K562 (cell line): ENCODE results near the gene BAHD1. TPM values are rescaled to one million over a fixed set of nuclear protein-coding genes. Genes with fewer than 3 reads are reported as not detected.

Experiments used
- BCOR ChIP-seq: fragments of 450-650 bp; IDR thresholded peaks from 2 replicates; pipeline ENCODE4 v1.6.1; 2016
- BRD9 ChIP-seq: fragments of 450-650 bp; IDR thresholded peaks from 2 replicates; pipeline ENCODE4 v1.6.1; 2018; ENCODE audit warnings: low read depth; ENCODE audit not compliant: partially characterized antibody
- CREB3L1 ChIP-seq: fragments of 450-650 bp; IDR thresholded peaks from 2 replicates; pipeline ENCODE4 v1.6.1; 2014; ENCODE audit warnings: low read depth, mild to moderate bottlenecking, moderate library complexity, borderline replicate concordance
- DDX20 ChIP-seq: fragments of 450-650 bp; IDR thresholded peaks from 2 replicates; pipeline ENCODE4 v1.6.1; 2016; ENCODE audit warnings: missing genetic modification characterization, low read depth, mild to moderate bottlenecking, missing compliant biosample characterization, moderate library complexity
- FOXK1 ChIP-seq: sonication (generic); formaldehyde crosslinking; IDR thresholded peaks from 2 replicates; pipeline ENCODE4 v1.8.0; 2022; ENCODE audit warnings: missing genetic modification reagents, mild to moderate bottlenecking, borderline replicate concordance
- HMG20B ChIP-seq: fragments of 250-450 bp; sonication (Bioruptor Pico); IDR thresholded peaks from 2 replicates; pipeline ENCODE4 v1.5.0; 2021; ENCODE audit warnings: mild to moderate bottlenecking
- ID3 ChIP-seq, 2 experiments: fragments of 250-450 bp in 1 of 2; fragments of 450-650 bp in 1 of 2; sonication (Bioruptor Pico) in 1 of 2; IDR thresholded peaks; 2 replicates each; pipeline versions ENCODE4 v1.6.1 to v1.8.0; 2016 to 2021; ENCODE audit warnings: mild to moderate bottlenecking in 2 of 2, moderate library complexity in 2 of 2, missing compliant biosample characterization in 1 of 2, missing genetic modification characterization in 1 of 2
- IFI16 ChIP-seq: fragments of 250-450 bp; sonication (Bioruptor Pico); IDR thresholded peaks from 2 replicates; pipeline ENCODE4 v2.1.2; 2022; ENCODE audit warnings: mild to moderate bottlenecking, inconsistent platforms
- KAT2B ChIP-seq: IDR thresholded peaks from one replicate; pipeline ENCODE4 v1.6.1; 2012; ENCODE audit warnings: low read depth, mild to moderate bottlenecking, control low read depth, inconsistent platforms, low read length, moderate library complexity
- KLF10 ChIP-seq: fragments of 250-450 bp; sonication (Bioruptor Pico); IDR thresholded peaks from 2 replicates; pipeline ENCODE4 v1.6.1; 2021; ENCODE audit warnings: matching md5 sums
- LARP7 ChIP-seq: fragments of 450-650 bp; IDR thresholded peaks from 2 replicates; pipeline ENCODE4 v1.6.1; 2016
- MTA1 ChIP-seq: fragments of 450-650 bp; IDR thresholded peaks from 2 replicates; pipeline ENCODE4 v1.6.1; 2017; ENCODE audit warnings: borderline replicate concordance
- NBN ChIP-seq: fragments of 450-650 bp; IDR thresholded peaks from 2 replicates; pipeline ENCODE4 v1.6.1; 2016; ENCODE audit warnings: low read depth, mild to moderate bottlenecking
- RBBP5 ChIP-seq: fragments of 200-600 bp; sonication (generic); IDR thresholded peaks from 2 replicates; pipeline ENCODE4 v1.6.1; 2012; ENCODE audit warnings: borderline replicate concordance, mild to moderate bottlenecking, low read length, control low read depth, inconsistent platforms; ENCODE audit not compliant: insufficient read depth, poor library complexity, severe bottlenecking
- STAG1 ChIP-seq: sonication (generic); formaldehyde crosslinking; IDR thresholded peaks from 2 replicates; pipeline ENCODE4 v1.5.0; 2020; ENCODE audit warnings: missing genetic modification reagents, borderline replicate concordance
- STAT5B ChIP-seq: fragments of 250-450 bp; sonication (Bioruptor Pico); IDR thresholded peaks from 2 replicates; pipeline ENCODE4 v1.8.0; 2021; ENCODE audit warnings: mild to moderate bottlenecking, inconsistent platforms
- TAF1 ChIP-seq: IDR thresholded peaks from 2 replicates; pipeline ENCODE4 v1.6.1; 2011; ENCODE audit warnings: mild to moderate bottlenecking, low read length, moderate library complexity; ENCODE audit not compliant: insufficient read depth, control insufficient read depth, severe bottlenecking; ENCODE audit errors: extremely low read depth
- ZFX ChIP-seq: sonication (generic); formaldehyde crosslinking; IDR thresholded peaks from 2 replicates; pipeline ENCODE4 v1.8.0; 2022; ENCODE audit warnings: mild to moderate bottlenecking, missing genetic modification reagents, moderate library complexity
- ZKSCAN8 ChIP-seq: fragments of 200-800 bp; sonication (Bioruptor generic); IDR thresholded peaks from 2 replicates; pipeline ENCODE4 v1.6.1; 2016; ENCODE audit warnings: missing genetic modification characterization, missing compliant biosample characterization
- ZNF395 ChIP-seq: fragments of 200-800 bp; sonication (Bioruptor generic); IDR thresholded peaks from 2 replicates; pipeline ENCODE4 v1.6.1; 2017; ENCODE audit warnings: missing genetic modification characterization, missing compliant biosample characterization
- ZNF76 ChIP-seq: fragments of 250-450 bp; sonication (Bioruptor Pico); IDR thresholded peaks from 2 replicates; pipeline ENCODE4 v1.4.0; 2020; ENCODE audit warnings: mild to moderate bottlenecking, moderate library complexity, borderline replicate concordance
- ZNF79 ChIP-seq: fragments of 250-450 bp; sonication (Bioruptor Pico); IDR thresholded peaks from 2 replicates; pipeline ENCODE4 v1.4.0; 2020; ENCODE audit warnings: low read depth, mild to moderate bottlenecking, moderate library complexity
- ZNF830 ChIP-seq: fragments of 250-450 bp; sonication (Bioruptor Pico); IDR thresholded peaks from 2 replicates; pipeline ENCODE4 v1.5.0; 2021; ENCODE audit warnings: mild to moderate bottlenecking
- polyA plus RNA-seq, 8 experiments: library from polyadenylated mRNA; depleted of rRNA in 4 of 8; stranded (reverse) in 5 of 8; unstranded in 3 of 8; fragments of >200 nt; fragmentation: Nextera tagmentation in 2 of 8; fragmentation: Illumina TruSeq in 1 of 8; extraction: Ambion mirVana in 2 of 8; extraction: Trizol in 1 of 8; gene quantifications; 2 replicates each; pipeline versions ENCODE4 v1.2.1 to v1.2.3, GENCODE V29; 2011 to 2014; ENCODE audit warnings: inconsistent platforms in 1 of 8, missing spikeins in 1 of 8
- total RNA-seq, 7 experiments: library from RNA; depleted of rRNA in 6 of 7; stranded (reverse); fragments of >200 nt in 6 of 7; fragmentation: Illumina TruSeq in 2 of 7; extraction: Trizol in 2 of 7; gene quantifications; 2 replicates each; pipeline versions ENCODE4 v1.2.1 to v1.2.3, GENCODE V29; 2011 to 2021; ENCODE audit warnings: low replicate concordance in 1 of 7
- TF ChIP-seq, protein P1 (sequence below): IDR thresholded peaks from 2 replicates; pipeline ENCODE4 v1.6.1; 2014; ENCODE audit warnings: antibody characterized with exemption

BAHD1 gene
- total and polyA plus RNA-seq, 9 of the 15 experiments (the other 6 are each of a cell fraction or from before 2014, with no cell fraction given): 0.55 to 38.5 (median 11.5) TPM

GRCh38 chr15:40471105-40471807 is 30.5 kb downstream of the BAHD1 start (continued):
- TF ChIP-seq NBN: no peak
- TF ChIP-seq ZNF830: no peak
- no peak for TF ChIP-seq TAF1
- TF ChIP-seq KLF10 (CRISPR knock-in tag): no peak
- TF ChIP-seq STAG1 (CRISPR knock-in tag): no peak
- no peak for TF ChIP-seq ID3 (CRISPR knock-in tag; IDR thresholded peaks at IDR 0.05)
- 0 out of 2 replicates have a peak, but pooled peaks have one; percentile 26 for TF ChIP-seq ID3 (tag; IDR thresholded peaks at IDR 0.05)
- no peak for TF ChIP-seq LARP7
- TF ChIP-seq ZNF395 (CRISPR knock-in tag): no peak
- TF ChIP-seq ZKSCAN8: no peak
- no peak for TF ChIP-seq BRD9
- TF ChIP-seq FOXK1 (CRISPR knock-in tag): no peak
- no peak for TF ChIP-seq STAT5B (CRISPR knock-in tag)
- TF ChIP-seq MTA1: no peak
- no peak for TF ChIP-seq IFI16 (CRISPR knock-in tag)
- TF ChIP-seq ZNF79 (CRISPR knock-in tag): no peak
- no peak for TF ChIP-seq BCOR
- TF ChIP-seq RBBP5: no peak
- TF ChIP-seq, protein P1, sequence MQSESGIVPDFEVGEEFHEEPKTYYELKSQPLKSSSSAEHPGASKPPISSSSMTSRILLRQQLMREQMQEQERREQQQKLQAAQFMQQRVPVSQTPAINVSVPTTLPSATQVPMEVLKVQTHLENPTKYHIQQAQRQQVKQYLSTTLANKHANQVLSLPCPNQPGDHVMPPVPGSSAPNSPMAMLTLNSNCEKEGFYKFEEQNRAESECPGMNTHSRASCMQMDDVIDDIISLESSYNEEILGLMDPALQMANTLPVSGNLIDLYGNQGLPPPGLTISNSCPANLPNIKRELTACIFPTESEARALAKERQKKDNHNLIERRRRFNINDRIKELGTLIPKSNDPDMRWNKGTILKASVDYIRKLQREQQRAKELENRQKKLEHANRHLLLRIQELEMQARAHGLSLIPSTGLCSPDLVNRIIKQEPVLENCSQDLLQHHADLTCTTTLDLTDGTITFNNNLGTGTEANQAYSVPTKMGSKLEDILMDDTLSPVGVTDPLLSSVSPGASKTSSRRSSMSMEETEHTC: no peak
- TF ChIP-seq ZNF76: no peak
- no peak for TF ChIP-seq HMG20B (CRISPR knock-in tag)
- TF ChIP-seq DDX20 (tag): no peak
- peak; percentile 58 for TF ChIP-seq ZFX
- peak; percentile 35; the same call in 1 of the 2 replicates for TF ChIP-seq CREB3L1
- TF ChIP-seq KAT2B: no peak
